Gastrocnemius medialis (tissue), 4 donors: ENCODE data around the gene EAF1. TPM values are rescaled to one million over a fixed set of nuclear protein-coding genes. Genes with fewer than 3 reads are reported as not detected.

Source experiments
- ATAC-seq, 2 donors: fragments of 150-250 bp; one replicate each; pipeline ENCODE4 v1.9.1; 2016
- DNase-seq, 2 donors: peaks; one replicate each; pipeline ENCODE4 v3.0.0-alpha.2; 2019
- H3K27ac ChIP-seq, 4 donors: fragments of 200-600 bp; sonication (generic); 1 replicate in 1 of 4; 2 replicates in 3 of 4; pipeline ENCODE4 v1.5.1; 2016 to 2018; ENCODE audit warnings: mild to moderate bottlenecking in 2 of 4, moderate library complexity in 1 of 4
- H3K27me3 ChIP-seq, 3 donors: fragments of 200-600 bp; sonication (generic) in 2 of 3; 1 replicate in 1 of 3; 2 replicates in 2 of 3; pipeline versions ENCODE4 v1.5.1 to v1.6.0; 2016 to 2019; ENCODE audit warnings: mild to moderate bottlenecking in 1 of 3, moderate library complexity in 1 of 3
- H3K36me3 ChIP-seq, 2 donors: fragments of 200-600 bp; sonication (generic) in 1 of 2; one replicate each; pipeline ENCODE4 v1.5.1; 2017 to 2018
- H3K4me1 ChIP-seq, 2 donors: fragments of 200-600 bp; sonication (generic) in 1 of 2; one replicate each; pipeline ENCODE4 v1.5.1; 2016 to 2017; ENCODE audit warnings: mild to moderate bottlenecking in 2 of 2
- H3K4me3 ChIP-seq, 4 donors: fragments of 200-600 bp; sonication (generic) in 3 of 4; 1 replicate in 1 of 4; 2 replicates in 3 of 4; pipeline ENCODE4 v1.5.1; 2016 to 2019; ENCODE audit warnings: mild to moderate bottlenecking in 2 of 4
- H3K9me3 ChIP-seq, 3 donors: fragments of 200-600 bp; sonication (generic) in 2 of 3; 1 replicate in 1 of 3; 2 replicates in 2 of 3; pipeline ENCODE4 v1.5.1; 2016 to 2019
- CTCF ChIP-seq, 5 experiments: fragments of 450-650 bp in 3 of 5; fragments of 200-600 bp in 2 of 5; sonication (generic) in 2 of 5; IDR thresholded peaks in 4 of 5; conservative IDR thresholded peaks in 1 of 5; 1 replicate in 4 of 5; 2 replicates in 1 of 5; pipeline ENCODE4 v1.5.1; 2016 to 2019; ENCODE audit warnings: antibody characterized with exemption in 5 of 5, mild to moderate bottlenecking in 3 of 5, moderate library complexity in 3 of 5
- POLR2A ChIP-seq, 2 donors: fragments of 450-650 bp; IDR thresholded peaks; one replicate each; pipeline ENCODE4 v1.6.1; 2017; ENCODE audit warnings: antibody characterized with exemption in 2 of 2, mild to moderate bottlenecking in 2 of 2, moderate library complexity in 2 of 2
- in situ Hi-C, 4 donors: fragments of 200-750 bp; cut with MboI; loops; one replicate each; pipeline versions ENCODE4 v1.15.0 to v1.8.0; 2017; ENCODE audit warnings: low sequenced_read_pairs in 4 of 4
- intact Hi-C: fragments of 100-400 bp; cut with DNase I; formaldehyde crosslinking; loops from one replicate; pipeline ENCODE4 v1.15.1; 2023; ENCODE audit warnings: low total_unique reads
- total RNA-seq, 4 donors: library from RNA; depleted of rRNA; stranded (reverse); fragments of >200 nt; gene quantifications; one replicate each; pipeline versions ENCODE4 v1.1.0 to v1.2.3, GENCODE V29; 2016

Gene EAF1
- total RNA-seq, 4 donors from 2014 or later = 9.4 to 17.3 (median 10.5) TPM

- in situ Hi-C loops (no loop called here), intact Hi-C loops (no loop called here)
- H3K27ac ChIP-seq = no peak overlapping the region
- H3K4me3 ChIP-seq = no peak overlapping the region
- DNase-seq = no peak
- no peaks in the 10 kb centered on the region for H3K4me1 ChIP-seq
- ATAC-seq = no peak
- H3K36me3 ChIP-seq = peaks cover 0 to 14% of the 10 kb centered on the region in 2 donors
- no peaks in the 10 kb centered on the region for H3K9me3 ChIP-seq
- TF ChIP-seq CTCF (IDR thresholded peaks at IDR 0.05 in 4 of 5, conservative IDR thresholded peaks at IDR 0.05 in 1 of 5) (no peak), POLR2A (IDR thresholded peaks at IDR 0.05) (no peak)
- no peaks in the 10 kb centered on the region for H3K27me3 ChIP-seq
Measured at GRCh38 chr3:15486979-15487378, 59.6 kb downstream of the EAF1 start.

- H3K4me1 ChIP-seq = no peaks in the 10 kb centered on the region
- in situ Hi-C loops = no loop called here
- no peak overlapping the region for H3K27ac ChIP-seq
- intact Hi-C loops = no loop called here
- H3K36me3 ChIP-seq = peaks cover 0 to 14% of the 10 kb centered on the region in 2 donors
- DNase-seq = no peak
- no peaks in the 10 kb centered on the region for H3K27me3 ChIP-seq
- no peak for ATAC-seq
- H3K9me3 ChIP-seq = no peaks in the 10 kb centered on the region
- no peak overlapping the region for H3K4me3 ChIP-seq
- TF ChIP-seq CTCF (IDR thresholded peaks at IDR 0.05 in 4 of 5, conservative IDR thresholded peaks at IDR 0.05 in 1 of 5) (no peak), POLR2A (IDR thresholded peaks at IDR 0.05) (no peak)
Measured at GRCh38 chr3:15488002-15488401, 60.6 kb downstream of the EAF1 start.

DNA sequence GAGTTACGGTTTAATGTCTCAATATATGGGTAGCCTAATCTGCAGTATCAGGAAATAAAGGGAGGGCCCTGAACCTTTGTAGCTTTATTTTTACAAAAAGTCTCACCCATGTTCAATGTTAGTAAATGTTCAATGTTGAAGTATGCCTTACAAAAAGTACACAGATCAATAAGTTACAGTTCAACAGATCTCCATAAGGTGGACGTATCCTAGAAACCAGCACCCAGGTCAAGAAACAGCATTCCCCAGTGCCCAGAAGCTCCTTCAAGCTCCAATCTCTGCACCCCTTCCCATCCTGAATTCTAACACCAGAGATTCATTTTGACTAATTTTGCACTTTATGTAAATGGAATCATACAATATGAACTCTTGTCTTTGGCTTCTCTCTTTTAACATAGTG is 62.8 kb downstream of the EAF1 start:
- intact Hi-C loops = no loop called here
- no peak for DNase-seq

DNA sequence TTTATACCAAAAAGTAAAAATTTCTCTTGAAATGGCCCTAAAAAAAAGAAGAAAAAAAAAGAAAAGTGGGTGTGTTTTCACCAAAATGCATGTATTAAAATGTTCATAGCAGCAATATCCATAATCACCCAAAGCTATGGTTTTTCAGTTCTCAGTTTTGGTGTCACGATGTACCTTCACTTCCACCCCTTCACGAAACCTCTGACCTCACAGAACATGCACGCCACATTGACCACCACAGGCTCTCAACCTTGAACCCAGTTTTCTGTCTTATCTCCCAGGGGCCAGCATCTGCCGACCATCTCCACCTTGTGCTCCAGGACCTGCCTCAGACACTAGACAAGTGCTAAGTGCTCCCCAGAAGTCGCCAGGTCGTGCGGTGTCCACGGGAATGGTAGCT is 63.7 kb downstream of the EAF1 start:
- no peak for DNase-seq
- TF ChIP-seq CTCF (IDR thresholded peaks at IDR 0.05 in 4 of 5, conservative IDR thresholded peaks at IDR 0.05 in 1 of 5) (no peak), POLR2A (IDR thresholded peaks at IDR 0.05) (no peak)
- Histone ChIP-seq H3K4me3 (no peak overlapping the region), H3K27me3 (no peaks in the 10 kb centered on the region), H3K9me3 (no peaks in the 10 kb centered on the region), H3K27ac (no peak overlapping the region), H3K4me1 (peaks cover 18 to 20% of the 10 kb centered on the region in 2 donors), H3K36me3 (peaks cover 0 to 14% of the 10 kb centered on the region in 2 donors)
- intact Hi-C loops (no loop called here), in situ Hi-C loops (no loop called here)
- ATAC-seq = no peak

More for the DNA sequence above, 62.8 kb downstream of the EAF1 start:
- Histone ChIP-seq H3K9me3 (no peaks in the 10 kb centered on the region), H3K4me3 (no peak overlapping the region), H3K4me1 (peaks cover 9 to 11% of the 10 kb centered on the region in 2 donors), H3K27me3 (no peaks in the 10 kb centered on the region), H3K36me3 (peaks cover 0 to 14% of the 10 kb centered on the region in 2 donors), H3K27ac (no peak overlapping the region)
- TF ChIP-seq CTCF (IDR thresholded peaks at IDR 0.05 in 4 of 5, conservative IDR thresholded peaks at IDR 0.05 in 1 of 5) (no peak), POLR2A (IDR thresholded peaks at IDR 0.05) (no peak)
- no peak for ATAC-seq
- in situ Hi-C loops = no loop called here

Other genes starting within 250 kb of the EAF1 start
- 100 to 1,000 TPM in 1 of 4 donors, 10 to 100 TPM in 3; 33.8 to 153 (median 69.7) TPM for gene CAPN7, start 221.4 kb upstream of the EAF1 start, total RNA-seq
- gene SH3BP5, start 95.0 kb upstream of the EAF1 start, total RNA-seq = 100 to 1,000 TPM in 2 of 4 donors, 10 to 100 TPM in 2; 31.5 to 111 (median 75.5) TPM
- 10 to 100 TPM in 1 of 4 donors, 1 to 10 TPM in 3; 6.8 to 22.0 (median 7.8) TPM for gene METTL6, start 54 bp upstream of the EAF1 start, total RNA-seq
- 1 to 10 TPM; 2.8 to 4.7 (median 3.0) TPM for gene COLQ, start 94.1 kb downstream of the EAF1 start, total RNA-seq
- gene HACL1, start 174.0 kb downstream of the EAF1 start, total RNA-seq = 10 to 100 TPM; 23.5 to 27.1 (median 24.5) TPM
- gene BTD, start 174.1 kb downstream of the EAF1 start, total RNA-seq = 10 to 100 TPM; 15.1 to 39.7 (median 26.0) TPM